GM19328 (cell line): ENCODE data around the gene RINL.

Experiments used
- ATAC-seq: cut with Tn5 transposase; IDR thresholded peaks from one replicate; pipeline ENCODE4 v1.9.1; 2021; ENCODE audit warnings: mild to moderate bottlenecking, moderate library complexity; ENCODE audit not compliant: unreplicated experiment

The RINL gene

GRCh38 chr19:38877781-38878574 lies at the start of gene RINL:
Gene RINL (minus strand): TSS chr19:38878275. CDS start chr19:38876742, 1,533 bp downstream.
- ATAC-seq = no peak

- no peak for ATAC-seq
Measured at GRCh38 chr19:38924388-38924787, 46.3 kb upstream of the RINL start.

- ATAC-seq = no peak
Measured at GRCh38 chr19:38922482-38922881, 44.4 kb upstream of the RINL start.

- no peak for ATAC-seq
Measured at GRCh38 chr19:38921420-38922274, 43.6 kb upstream of the RINL start.

GRCh38 chr19:38920602-38921419 lies 42.7 kb upstream of the RINL start:
- no peak for ATAC-seq

GRCh38 chr19:38919837-38920601 lies 41.9 kb upstream of the RINL start:
- no peak for ATAC-seq

- no peak for ATAC-seq
Measured at GRCh38 chr19:38918526-38918925, 40.5 kb upstream of the RINL start.

GRCh38 chr19:38917921-38918491 lies 39.9 kb upstream of the RINL start:
- ATAC-seq = no peak

- ATAC-seq = no peak
Measured at GRCh38 chr19:38917516-38917915, 39.4 kb upstream of the RINL start.

- ATAC-seq = no peak
Measured at GRCh38 chr19:38915329-38916321, 37.5 kb upstream of the RINL start.

- no peak for ATAC-seq
Measured at GRCh38 chr19:38913958-38914357, 35.9 kb upstream of the RINL start.

GRCh38 chr19:38912600-38913514 lies 34.8 kb upstream of the RINL start:
- no peak for ATAC-seq

- no peak for ATAC-seq
Measured at GRCh38 chr19:38911388-38912001, 33.4 kb upstream of the RINL start.

- ATAC-seq = no peak
Measured at GRCh38 chr19:38910488-38910887, 32.4 kb upstream of the RINL start.

GRCh38 chr19:38908911-38909310 lies 30.8 kb upstream of the RINL start:
- ATAC-seq = no peak

GRCh38 chr19:38907670-38908069 lies 29.6 kb upstream of the RINL start:
- ATAC-seq = no peak

- ATAC-seq = no peak
Measured at GRCh38 chr19:38907227-38907626, 29.2 kb upstream of the RINL start.
